Choroid plexus epithelial cell (primary cell): ENCODE measurements around the gene ADCY9.
"Not testable (repeated sequence)": the region's sequence is repeated elsewhere in the genome, so short reads cannot be mapped to it uniquely, and the experiment has no call there.

ENCODE experiments used
- DNase-seq: peaks from one replicate; pipeline ENCODE4 v3.0.0-alpha.2; 2010; ENCODE audit warnings: low read depth
- H3K4me3 ChIP-seq: 2 replicates; pipeline ENCODE4 v1.5.1; 2011; ENCODE audit warnings: low read depth, mild to moderate bottlenecking, control low read depth, low read length, moderate library complexity
- CTCF ChIP-seq: conservative IDR thresholded peaks from 2 replicates; pipeline ENCODE4 v1.5.1; 2011; ENCODE audit warnings: low read depth, mild to moderate bottlenecking, control low read depth, inconsistent platforms, low read length, moderate library complexity

ADCY9 gene

GRCh38 chr16:3963203-3963602 is 153.0 kb downstream of the ADCY9 start:
- no peak for TF ChIP-seq CTCF
- DNase-seq: no peak
- H3K4me3 ChIP-seq: no peak overlapping the region

- TF ChIP-seq CTCF: no peak
- no peak overlapping the region for H3K4me3 ChIP-seq
- peak; percentile 16 for DNase-seq
These were observed 154.8 kb downstream of the ADCY9 start for GRCh38 chr16:3961449-3961849.

GRCh38 chr16:3959926-3960590 is 156.2 kb downstream of the ADCY9 start:
- not testable (repeated sequence) for DNase-seq
- peak overlapping the region; percentile 55 for H3K4me3 ChIP-seq

GRCh38 chr16:3959148-3959547 is 157.1 kb downstream of the ADCY9 start:
- peak; percentile 55 for DNase-seq
- no peak for TF ChIP-seq CTCF
- no peak overlapping the region for H3K4me3 ChIP-seq

- no peak for DNase-seq
- H3K4me3 ChIP-seq: no peak overlapping the region
- no peak for TF ChIP-seq CTCF
These were observed 158.8 kb downstream of the ADCY9 start for GRCh38 chr16:3957344-3957980.

GRCh38 chr16:3954411-3954921 is 161.8 kb downstream of the ADCY9 start:
- TF ChIP-seq CTCF: peak; percentile 32
- DNase-seq: peak; percentile 55
- H3K4me3 ChIP-seq: no peak overlapping the region

GRCh38 chr16:3953728-3954410 is 162.4 kb downstream of the ADCY9 start:
- no peak overlapping the region for H3K4me3 ChIP-seq
- DNase-seq: no peak
- no peak for TF ChIP-seq CTCF
